ENCODE measurements around the gene SLU7. TPM values are rescaled to one million over a fixed set of nuclear protein-coding genes. Genes with fewer than 3 reads are reported as not detected.

SLU7 gene
- total and polyA plus RNA-seq, 2 donors (not counting 3 experiments of a cell fraction or from before 2014, with no cell fraction given) = 10.2 to 48.2 TPM

- no TSS peak for BruUV-seq (replicated peaks)
- intact Hi-C loops (cut with micrococcal nuclease) = no loop called here
- dilution Hi-C loops (cut with MboI; ENCODE audit: extremely low pct_ligation_motif_present, low sequenced_read_pairs) = no loop called here
- H4K20me1 ChIP-seq (replicated peaks; ENCODE audit: control insufficient read depth, extremely low read depth, insufficient read depth, low read length) = no peaks in the 10 kb centered on the region
- no peaks in the 10 kb centered on the region for H3K4me1 ChIP-seq (ENCODE audit: control insufficient read depth, extremely low read depth, insufficient read depth, low read length)
- CTCF ChIA-PET = no interaction called here
- H3K4me2 ChIP-seq (ENCODE audit: insufficient read depth, low read length) = no peak overlapping the region
- no peak overlapping the region for H3K27ac ChIP-seq (ENCODE audit: insufficient read depth, low read depth, low read length)
- no peaks in the 10 kb centered on the region for H3K9me3 ChIP-seq (replicated peaks; ENCODE audit: control insufficient read depth, insufficient read depth, low read length)
- H3K36me3 ChIP-seq (ENCODE audit: control insufficient read depth in 2 of 2, extremely low read depth in 1 of 2, insufficient read depth in 2 of 2, low read length in 2 of 2) = no peaks in the 10 kb centered on the region
- H3K79me2 ChIP-seq (ENCODE audit: control insufficient read depth, insufficient read depth, low read length) = no peaks in the 10 kb centered on the region
- DNase-seq (ENCODE audit: low read depth, low spot score) = no peak
- no peak for TF ChIP-seq JUN (IDR thresholded peaks at IDR 0.05; ENCODE audit: borderline replicate concordance, insufficient read depth, insufficient read length, low read depth)
- TF ChIP-seq GATA2 (IDR thresholded peaks at IDR 0.05; ENCODE audit: insufficient read depth, insufficient read length, low read depth, low read length) = no peak
- no peak for TF ChIP-seq MYC (IDR thresholded peaks at IDR 0.05; ENCODE audit: low read depth, low read length)
- no peak for TF ChIP-seq EZH2 (IDR thresholded peaks at IDR 0.05; ENCODE audit: borderline replicate concordance, low read depth, low read length, severe bottlenecking)
- no peak for TF ChIP-seq POLR2AphosphoS5 (IDR thresholded peaks at IDR 0.05; ENCODE audit: insufficient read depth, low read depth, low read length)
- TF ChIP-seq FOS (IDR thresholded peaks at IDR 0.05; ENCODE audit: borderline replicate concordance, insufficient read depth, low read length) = no peak
- TF ChIP-seq CTCF (IDR thresholded peaks at IDR 0.05; ENCODE audit: extremely low read depth in 1 of 2, insufficient read depth in 1 of 2, low read depth in 1 of 2, low read length in 2 of 2) = no peak
- TF ChIP-seq POLR2A (IDR thresholded peaks at IDR 0.05; ENCODE audit: low read depth, low read length) = no peak
- no peak for TF ChIP-seq MAX (IDR thresholded peaks at IDR 0.05; ENCODE audit: insufficient read depth, insufficient read length)
- POLR2A ChIA-PET = no interaction called here
- no peak for FAIRE-seq
- no peaks in the 10 kb centered on the region for H3K9me1 ChIP-seq (replicated peaks; ENCODE audit: control insufficient read depth, extremely low read depth, insufficient read depth, low read length)
- H3K27me3 ChIP-seq (ENCODE audit: control insufficient read depth in 2 of 2, insufficient read depth in 2 of 2, low read length in 2 of 2) = peaks cover 0 to 9% of the 10 kb centered on the region in 2 experiments
- H3K9ac ChIP-seq (replicated peaks; ENCODE audit: extremely low read depth, insufficient read depth, low read length) = no peak overlapping the region
- H3K4me3 ChIP-seq (replicated peaks in 1 of 3; ENCODE audit: insufficient read depth in 1 of 3, low read depth in 1 of 3, low read length in 3 of 3) = no peak overlapping the region
- no peak overlapping the region for H2AFZ ChIP-seq (ENCODE audit: low read depth, low read length)
Observed at GRCh38 chr5:160361624-160362228, 57.2 kb downstream of the SLU7 start.
